Measurements from ENCODE around the gene PSMC1. TPM values are rescaled to one million over a fixed set of nuclear protein-coding genes. Genes with fewer than 3 reads are reported as not detected.

PSMC1 gene
- total RNA-seq, 5 donors from 2014 or later (not counting 1 experiment from before 2014, with no cell fraction given), result 50.7 to 67.9 (median 53.3) TPM

DNA sequence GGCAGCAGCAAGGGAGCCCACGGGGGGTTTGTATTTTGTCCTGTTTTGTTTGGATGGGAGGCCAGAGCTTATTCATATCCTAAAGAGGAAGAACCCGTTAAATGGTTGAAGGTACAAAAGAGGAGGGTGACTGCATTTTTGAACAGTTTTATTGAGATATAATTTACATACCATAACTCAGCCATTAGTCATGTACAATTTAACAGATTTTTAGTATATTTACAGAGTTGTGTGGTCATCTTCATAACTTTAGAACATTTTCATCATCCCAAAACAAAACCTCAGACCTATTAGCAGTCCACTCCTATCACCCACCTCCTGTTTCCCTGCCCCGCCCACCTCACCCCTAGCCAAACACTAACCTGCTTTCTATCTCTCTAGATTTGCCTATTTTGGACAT is 62.8 kb downstream of the PSMC1 start:
- WGBS (ENCODE audit: insufficient coverage), result no CpG with 5 or more reads among the region's 3 CpGs
- no peak overlapping the region for H3K4me3 Mint-ChIP-seq
- H3K4me3 ChIP-seq (ENCODE audit: control insufficient read depth in 1 of 2, extremely low read depth in 1 of 2, low read length in 1 of 2), result no peak overlapping the region
- no peaks in the 10 kb centered on the region for H3K27me3 ChIP-seq (replicated peaks in 1 of 2; ENCODE audit: control insufficient read depth in 2 of 2, extremely low read depth in 1 of 2, insufficient read depth in 2 of 2, low read length in 1 of 2)
- peaks cover 55% of the 10 kb centered on the region for H3K36me3 Mint-ChIP-seq
- ATAC-seq (replicated peaks in 1 of 4), result no peak
- CTCF ChIA-PET, result interaction anchor here (0.6 to 0.9 kb wide), 3 partner anchors 13 to 371 kb away, joined by 3 to 4 read pairs (median 3); no protein-coding TSS in a partner anchor
- no peaks in the 10 kb centered on the region for H3K4me1 ChIP-seq (ENCODE audit: control insufficient read depth in 1 of 2, extremely low read depth in 1 of 2, insufficient read depth in 2 of 2, low read length in 2 of 2)
- no peaks in the 10 kb centered on the region for H3K27me3 Mint-ChIP-seq
- H3K9me3 Mint-ChIP-seq, result no peaks in the 10 kb centered on the region
- H3K9me3 ChIP-seq, result no peaks in the 10 kb centered on the region
- DNase-seq, result no peak
- no peak overlapping the region for H3K27ac Mint-ChIP-seq
- POLR2A ChIA-PET, result interaction anchor here in 1 of 2 donors (0.6 kb wide), 1 partner anchor 54 kb away, joined by 11 read pairs; no protein-coding TSS in a partner anchor
- peaks cover 0 to 29% of the 10 kb centered on the region in 2 donors for H3K36me3 ChIP-seq (ENCODE audit: control insufficient read depth in 2 of 2, extremely low read depth in 1 of 2, insufficient read depth in 1 of 2, low read length in 1 of 2)
- peaks cover 23 to 33% (median 31%) of the 10 kb centered on the region in 3 donors for H3K4me1 Mint-ChIP-seq
- H3K27ac ChIP-seq (ENCODE audit: low read length), result no peak overlapping the region

DNA sequence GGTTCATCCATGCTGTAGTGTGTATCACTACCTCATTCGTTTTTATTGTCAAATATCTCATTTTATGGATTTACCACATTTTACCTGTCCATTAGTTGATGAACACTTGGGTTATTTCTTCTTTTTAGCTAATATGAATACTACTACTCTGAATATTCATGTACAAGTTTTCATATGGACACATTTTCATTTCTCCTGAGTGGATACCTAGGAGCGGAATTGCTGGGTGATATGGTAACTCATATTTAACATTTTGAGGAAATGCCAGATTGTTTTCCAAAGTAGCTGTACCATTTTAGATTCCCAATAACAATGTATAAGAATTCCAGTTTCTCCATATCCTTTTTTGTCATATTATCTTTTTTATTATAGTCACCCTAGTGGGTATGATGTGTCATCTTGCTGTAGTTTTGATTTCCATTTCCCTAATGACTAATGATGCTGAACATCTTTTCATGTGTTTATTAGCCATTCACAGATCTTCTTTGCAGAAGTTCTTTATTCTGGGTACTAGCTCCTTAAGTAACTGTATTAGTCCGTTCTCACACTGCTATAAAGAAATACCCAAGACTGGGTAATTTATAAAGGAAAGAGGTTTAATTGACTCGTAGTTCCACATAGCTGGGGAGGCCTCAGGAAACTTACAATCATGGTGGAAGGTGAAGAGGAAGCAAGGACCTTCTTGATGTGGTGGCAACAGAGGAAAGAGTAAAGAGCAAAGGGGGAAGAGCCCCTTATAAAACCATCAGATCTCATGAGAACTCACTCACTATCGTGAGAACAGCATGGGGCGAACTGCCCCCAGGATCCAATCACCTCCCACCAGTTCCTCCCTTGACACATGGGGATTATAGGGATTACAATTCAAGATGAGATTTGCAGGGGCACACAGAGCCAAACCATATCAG is 63.5 kb downstream of the PSMC1 start:
- ChIA-PET POLR2A (interaction anchor here in 1 of 2 donors (0.6 kb wide), 1 partner anchor 54 kb away, joined by 11 read pairs; no protein-coding TSS in a partner anchor), CTCF (interaction anchor here (0.6 to 0.9 kb wide), 5 partner anchors 12 to 370 kb away, joined by 3 to 4 read pairs (median 3); no protein-coding TSS in a partner anchor)
- WGBS (ENCODE audit: insufficient coverage), result no CpG with 5 or more reads among the region's 6 CpGs
- H3K9me3 Mint-ChIP-seq, result no peaks in the 10 kb centered on the region
- DNase-seq (no peak), ATAC-seq (replicated peaks in 1 of 4) (no peak)
- Histone ChIP-seq H3K27me3 (replicated peaks in 1 of 2; ENCODE audit: control insufficient read depth in 2 of 2, extremely low read depth in 1 of 2, insufficient read depth in 2 of 2, low read length in 1 of 2) (no peaks in the 10 kb centered on the region), H3K4me3 (ENCODE audit: control insufficient read depth in 1 of 2, extremely low read depth in 1 of 2, low read length in 1 of 2) (no peak overlapping the region), H3K4me1 (ENCODE audit: control insufficient read depth in 1 of 2, extremely low read depth in 1 of 2, insufficient read depth in 2 of 2, low read length in 2 of 2) (no peaks in the 10 kb centered on the region), H3K36me3 (ENCODE audit: control insufficient read depth in 2 of 2, extremely low read depth in 1 of 2, insufficient read depth in 1 of 2, low read length in 1 of 2) (peaks cover 0 to 23% of the 10 kb centered on the region in 2 donors), H3K9me3 (no peaks in the 10 kb centered on the region), H3K27ac (ENCODE audit: low read length) (no peak overlapping the region)
- H3K36me3 Mint-ChIP-seq, result peaks cover 55% of the 10 kb centered on the region
- H3K27me3 Mint-ChIP-seq, result no peaks in the 10 kb centered on the region
- no peak overlapping the region for H3K4me3 Mint-ChIP-seq
- H3K27ac Mint-ChIP-seq, result no peak overlapping the region
- peaks cover 25 to 38% (median 31%) of the 10 kb centered on the region in 3 donors for H3K4me1 Mint-ChIP-seq

DNA sequence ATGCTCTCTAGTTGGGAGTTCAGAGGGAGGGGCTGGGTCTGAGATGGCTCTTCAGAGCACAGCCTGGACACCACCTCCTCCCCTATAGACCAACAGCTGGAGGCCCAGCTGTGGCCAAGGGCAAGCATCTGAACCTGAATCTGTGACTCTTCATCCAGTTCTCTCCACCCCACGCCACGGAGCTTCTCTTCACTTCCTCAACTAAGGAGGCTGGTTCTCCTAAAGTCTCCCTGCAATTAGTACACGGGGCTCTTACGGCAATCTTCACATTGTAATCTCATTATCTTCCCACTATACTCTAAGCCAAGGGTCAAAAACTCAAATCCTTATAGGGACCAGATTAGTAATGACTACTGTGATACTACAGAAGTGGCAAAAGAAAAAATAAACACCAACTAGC is 65.5 kb downstream of the PSMC1 start:
- DNase-seq (no peak), ATAC-seq (replicated peaks in 1 of 4) (no peak)
- Histone ChIP-seq H3K27ac (ENCODE audit: low read length) (no peak overlapping the region), H3K4me3 (ENCODE audit: control insufficient read depth in 1 of 2, extremely low read depth in 1 of 2, low read length in 1 of 2) (no peak overlapping the region), H3K27me3 (replicated peaks in 1 of 2; ENCODE audit: control insufficient read depth in 2 of 2, extremely low read depth in 1 of 2, insufficient read depth in 2 of 2, low read length in 1 of 2) (no peaks in the 10 kb centered on the region), H3K9me3 (no peaks in the 10 kb centered on the region), H3K4me1 (ENCODE audit: control insufficient read depth in 1 of 2, extremely low read depth in 1 of 2, insufficient read depth in 2 of 2, low read length in 2 of 2) (no peaks in the 10 kb centered on the region), H3K36me3 (ENCODE audit: control insufficient read depth in 2 of 2, extremely low read depth in 1 of 2, insufficient read depth in 1 of 2, low read length in 1 of 2) (peaks cover 0 to 9% of the 10 kb centered on the region in 2 donors)
- H3K27ac Mint-ChIP-seq, result no peak overlapping the region
- POLR2A ChIA-PET, result interaction anchor here in 1 of 2 donors (0.6 kb wide), 1 partner anchor 47 kb away, joined by 5 read pairs; no protein-coding TSS in a partner anchor
- no peaks in the 10 kb centered on the region for H3K27me3 Mint-ChIP-seq
- no peak overlapping the region for H3K4me3 Mint-ChIP-seq
- no peaks in the 10 kb centered on the region for H3K9me3 Mint-ChIP-seq
- CTCF ChIA-PET, result interaction anchor here (0.6 to 0.7 kb wide), 2 partner anchors 46 to 915 kb away, joined by 3 to 5 read pairs; no protein-coding TSS in a partner anchor
- peaks cover 46% of the 10 kb centered on the region for H3K36me3 Mint-ChIP-seq
- peaks cover 30 to 47% (median 35%) of the 10 kb centered on the region in 3 donors for H3K4me1 Mint-ChIP-seq
- WGBS (ENCODE audit: insufficient coverage), result 95% methylated on average over 4 of the region's 4 CpGs

Other genes with a start within 250 kb of the PSMC1 start
- not detected for gene KCNK13, start 194.6 kb upstream of the PSMC1 start, total RNA-seq
- gene NRDE2, start 75.4 kb downstream of the PSMC1 start, total RNA-seq, result 10 to 100 TPM; 20.5 to 26.7 (median 23.1) TPM
- gene CALM1, start 140.5 kb downstream of the PSMC1 start, total RNA-seq, result 100 to 1,000 TPM; 642 to 952 (median 674) TPM